Smooth muscle cell (in vitro differentiated cells): Measurements from ENCODE around the gene FDX1. TPM values are rescaled to one million over a fixed set of nuclear protein-coding genes. Genes with fewer than 3 reads are reported as not detected.

Source experiments
- DNase-seq: peaks from one replicate; lab custom pipeline; 2025; ENCODE audit not compliant: unreplicated experiment; lab: John Stamatoyannopoulos, UW
- H2AFZ ChIP-seq: fragments of 200-600 bp; sonication (generic); 2 replicates; pipeline ENCODE4 v1.6.0; 2016; ENCODE audit warnings: antibody characterized with exemption, low read depth, mild to moderate bottlenecking
- H3F3A ChIP-seq: fragments of 200-600 bp; sonication (generic); 2 replicates; pipeline ENCODE4 v1.6.0; 2017; ENCODE audit warnings: antibody characterized with exemption, low read depth
- H3K27ac ChIP-seq: fragments of 200-600 bp; sonication (generic); 2 replicates; pipeline ENCODE4 v1.5.1; 2016; ENCODE audit warnings: low read depth, mild to moderate bottlenecking
- H3K27me3 ChIP-seq: fragments of 200-600 bp; sonication (generic); 2 replicates; pipeline ENCODE4 v1.6.1; 2016; ENCODE audit warnings: low read depth, mild to moderate bottlenecking
- H3K36me3 ChIP-seq: fragments of 200-600 bp; sonication (generic); 2 replicates; pipeline ENCODE4 v1.5.1; 2016; ENCODE audit warnings: low read depth
- H3K4me1 ChIP-seq: fragments of 200-600 bp; sonication (generic); 2 replicates; pipeline ENCODE4 v1.5.1; 2016; ENCODE audit warnings: low read depth
- H3K4me2 ChIP-seq: fragments of 200-600 bp; sonication (generic); 2 replicates; pipeline ENCODE4 v1.6.0; 2016; ENCODE audit warnings: mild to moderate bottlenecking
- H3K4me3 ChIP-seq: fragments of 200-600 bp; sonication (generic); 2 replicates; pipeline ENCODE4 v1.5.1; 2016; ENCODE audit warnings: mild to moderate bottlenecking
- H3K79me2 ChIP-seq: fragments of 200-600 bp; sonication (generic); 2 replicates; pipeline ENCODE4 v1.6.0; 2016; ENCODE audit warnings: low read depth, mild to moderate bottlenecking
- H3K9ac ChIP-seq: fragments of 200-600 bp; sonication (generic); 2 replicates; pipeline ENCODE4 v1.6.0; 2016; ENCODE audit warnings: low read depth
- H3K9me3 ChIP-seq: fragments of 200-600 bp; sonication (generic); replicated peaks from 2 replicates; pipeline ENCODE4 v1.5.1; 2016; ENCODE audit warnings: low read depth
- H4K20me1 ChIP-seq: fragments of 200-600 bp; sonication (generic); 2 replicates; pipeline ENCODE4 v1.6.0; 2016; ENCODE audit warnings: low read depth
- CTCF ChIP-seq: fragments of 200-600 bp; sonication (generic); IDR thresholded peaks from 2 replicates; pipeline ENCODE4 v1.5.1; 2017; ENCODE audit warnings: borderline replicate concordance, mild to moderate bottlenecking, antibody characterized with exemption; ENCODE audit not compliant: insufficient read depth, poor library complexity, severe bottlenecking
- WGBS: methylation state at CpG from one replicate; pipeline ENCODE4 v1.1.7; 2016; ENCODE audit warnings: low lambda C conversion rate; 5-methylcytosine and 5-hydroxymethylcytosine counted together
- polyA plus RNA-seq: library from polyadenylated mRNA; unstranded; fragments of >200 nt; fragmentation: Nextera tagmentation; extraction: Ambion mirVana; gene quantifications from 2 replicates; pipeline ENCODE4 v1.2.1, GENCODE V29; 2016
- total RNA-seq: library from RNA; depleted of rRNA; stranded (reverse); fragments of >200 nt; gene quantifications from 2 replicates; pipeline ENCODE4 v1.2.3, GENCODE V29; 2014

FDX1 gene
- total and polyA plus RNA-seq, 2 experiments from 2014 or later: 6.7 to 8.5 TPM

GRCh38 chr11:110438017-110438416, 8.3 kb downstream of the FDX1 start:
- Histone ChIP-seq H3K9me3 (peaks cover 6% of the 10 kb centered on the region), H3K36me3 (peaks cover 16% of the 10 kb centered on the region), H2AFZ (no peak overlapping the region), H3K4me1 (no peaks in the 10 kb centered on the region), H3F3A (no peaks in the 10 kb centered on the region), H3K9ac (no peak overlapping the region), H4K20me1 (peaks cover 38% of the 10 kb centered on the region), H3K79me2 (peaks cover 82% of the 10 kb centered on the region), H3K27ac (no peak overlapping the region), H3K4me3 (no peak overlapping the region), H3K27me3 (no peaks in the 10 kb centered on the region), H3K4me2 (no peak overlapping the region)
- no peak for DNase-seq
- 83% methylated on average over 2 of the region's 2 CpGs for WGBS
- TF ChIP-seq CTCF: no peak

GRCh38 chr11:110445437-110445836, 15.7 kb downstream of the FDX1 start:
- no peaks in the 10 kb centered on the region for H3K4me1 ChIP-seq
- H3K4me2 ChIP-seq: no peak overlapping the region
- no peak overlapping the region for H3K9ac ChIP-seq
- WGBS: 80% methylated on average over 1 of the region's 1 CpG
- peaks cover 36% of the 10 kb centered on the region for H4K20me1 ChIP-seq
- no peak for TF ChIP-seq CTCF
- H3F3A ChIP-seq: no peaks in the 10 kb centered on the region
- H3K36me3 ChIP-seq: peaks cover 10% of the 10 kb centered on the region
- H3K27me3 ChIP-seq: no peaks in the 10 kb centered on the region
- no peak overlapping the region for H2AFZ ChIP-seq
- H3K79me2 ChIP-seq: peaks cover 38% of the 10 kb centered on the region
- peaks cover 6% of the 10 kb centered on the region for H3K9me3 ChIP-seq
- no peak overlapping the region for H3K27ac ChIP-seq
- DNase-seq: no peak
- no peak overlapping the region for H3K4me3 ChIP-seq

- no peak overlapping the region for H3K27ac ChIP-seq
- peaks cover 36% of the 10 kb centered on the region for H4K20me1 ChIP-seq
- H2AFZ ChIP-seq: no peak overlapping the region
- peaks cover 4% of the 10 kb centered on the region for H3K36me3 ChIP-seq
- 78% methylated on average over 3 of the region's 3 CpGs for WGBS
- peaks cover 3% of the 10 kb centered on the region for H3K9me3 ChIP-seq
- TF ChIP-seq CTCF: no peak
- peaks cover 33% of the 10 kb centered on the region for H3K79me2 ChIP-seq
- no peak overlapping the region for H3K4me3 ChIP-seq
- no peaks in the 10 kb centered on the region for H3F3A ChIP-seq
- no peak overlapping the region for H3K4me2 ChIP-seq
- DNase-seq: no peak
- H3K4me1 ChIP-seq: no peaks in the 10 kb centered on the region
- H3K27me3 ChIP-seq: no peaks in the 10 kb centered on the region
- H3K9ac ChIP-seq: no peak overlapping the region
Measured at GRCh38 chr11:110446061-110446460, 16.3 kb downstream of the FDX1 start.

GRCh38 chr11:110446594-110446993, 16.8 kb downstream of the FDX1 start:
- no peak for TF ChIP-seq CTCF
- no peak for DNase-seq
- 97% methylated on average over 10 of the region's 10 CpGs for WGBS
- H3K27me3 ChIP-seq: no peaks in the 10 kb centered on the region
- peaks cover 27% of the 10 kb centered on the region for H3K79me2 ChIP-seq
- H4K20me1 ChIP-seq: peaks cover 36% of the 10 kb centered on the region
- H3K4me3 ChIP-seq: no peak overlapping the region
- no peaks in the 10 kb centered on the region for H3K4me1 ChIP-seq
- no peaks in the 10 kb centered on the region for H3K36me3 ChIP-seq
- no peak overlapping the region for H2AFZ ChIP-seq
- no peak overlapping the region for H3K4me2 ChIP-seq
- no peak overlapping the region for H3K27ac ChIP-seq
- H3K9me3 ChIP-seq: no peaks in the 10 kb centered on the region
- H3K9ac ChIP-seq: no peak overlapping the region
- no peaks in the 10 kb centered on the region for H3F3A ChIP-seq
